Lung (tissue), 12 donors: Measurements from ENCODE around the gene DLAT. TPM values are rescaled to one million over a fixed set of nuclear protein-coding genes. Genes with fewer than 3 reads are reported as not detected.

ENCODE experiments used
- ATAC-seq: fragments of 200-7000 bp; cut with Tn5 transposase; one replicate; pipeline ENCODE4 v1.9.1; 2020; ENCODE audit warnings: moderate number of reproducible peaks; ENCODE audit not compliant: insufficient read depth, low FRiP score
- DNase-seq, 3 donors: peaks; one replicate each; pipeline ENCODE4 v3.0.0-alpha.2; 2013 to 2017
- H3K27ac ChIP-seq, 2 donors: one replicate each; pipeline ENCODE4 v1.5.1; 2013; ENCODE audit warnings: mild to moderate bottlenecking in 2 of 2, moderate library complexity in 2 of 2, control low read depth in 1 of 2, inconsistent platforms in 1 of 2, low read depth in 1 of 2, low read length in 1 of 2
- H3K27me3 ChIP-seq, 3 donors: one replicate each; pipeline ENCODE4 v1.5.1; 2013; ENCODE audit warnings: low read length in 2 of 3; ENCODE audit not compliant: control insufficient read depth in 3 of 3, insufficient read depth in 3 of 3
- H3K36me3 ChIP-seq, 4 donors: one replicate each; pipeline ENCODE4 v1.5.1; 2013; ENCODE audit warnings: low read length in 4 of 4, mild to moderate bottlenecking in 1 of 4, moderate library complexity in 1 of 4; ENCODE audit not compliant: control insufficient read depth in 4 of 4, insufficient read depth in 4 of 4
- H3K4me1 ChIP-seq, 5 donors: one replicate each; pipeline ENCODE4 v1.5.1; 2013; ENCODE audit warnings: low read length in 5 of 5, mild to moderate bottlenecking in 2 of 5, moderate library complexity in 1 of 5; ENCODE audit not compliant: control insufficient read depth in 5 of 5, insufficient read depth in 5 of 5
- H3K4me3 ChIP-seq: one replicate; pipeline ENCODE4 v1.5.1; 2013; ENCODE audit warnings: mild to moderate bottlenecking, control low read depth, moderate library complexity
- H3K9ac ChIP-seq, 2 donors: one replicate each; pipeline ENCODE4 v1.5.1; 2013; ENCODE audit warnings: low read length in 2 of 2, control low read depth in 1 of 2; ENCODE audit not compliant: insufficient read depth in 1 of 2
- H3K9me3 ChIP-seq, 4 donors: one replicate each; pipeline ENCODE4 v1.5.1; 2013; ENCODE audit warnings: low read length in 3 of 4, mild to moderate bottlenecking in 1 of 4, moderate library complexity in 1 of 4; ENCODE audit not compliant: control insufficient read depth in 4 of 4, insufficient read depth in 3 of 4
- WGBS, 2 donors: extraction: QIAGEN DNeasy Blood & Tissue Kit; methylation state at CpG; one replicate each; pipeline ENCODE4 v1.1.7; 2013; 5-methylcytosine and 5-hydroxymethylcytosine counted together
- polyA plus RNA-seq, 2 donors: library from polyadenylated mRNA; stranded (reverse); fragments of 200-250 nt; gene quantifications; one replicate each; pipeline ENCODE4 v1.2.1, GENCODE V29; 2013
- total RNA-seq, 2 donors: library from RNA; depleted of rRNA in 1 of 2; stranded (reverse); fragments of >200 nt in 1 of 2; gene quantifications; one replicate each; pipeline ENCODE4 v1.2.1, GENCODE V29; 2014 to 2021
- TF ChIP-seq, protein P1 (sequence below): IDR thresholded peaks from 2 replicates; pipeline ENCODE4 v1.5.1; 2012; ENCODE audit warnings: mild to moderate bottlenecking; ENCODE audit errors: control extremely low read depth, extremely low read depth
- donor health status: control.
- donor health status: control.
- donor health status: Bipolar disorder and iron deficiency.
- donor health status: healthy.
- donor health status: DM: yes; HTN: yes; CAD: no.

The DLAT gene
- total and polyA plus RNA-seq, 4 donors = 12.0 to 32.9 (median 26.5) TPM

DNA sequence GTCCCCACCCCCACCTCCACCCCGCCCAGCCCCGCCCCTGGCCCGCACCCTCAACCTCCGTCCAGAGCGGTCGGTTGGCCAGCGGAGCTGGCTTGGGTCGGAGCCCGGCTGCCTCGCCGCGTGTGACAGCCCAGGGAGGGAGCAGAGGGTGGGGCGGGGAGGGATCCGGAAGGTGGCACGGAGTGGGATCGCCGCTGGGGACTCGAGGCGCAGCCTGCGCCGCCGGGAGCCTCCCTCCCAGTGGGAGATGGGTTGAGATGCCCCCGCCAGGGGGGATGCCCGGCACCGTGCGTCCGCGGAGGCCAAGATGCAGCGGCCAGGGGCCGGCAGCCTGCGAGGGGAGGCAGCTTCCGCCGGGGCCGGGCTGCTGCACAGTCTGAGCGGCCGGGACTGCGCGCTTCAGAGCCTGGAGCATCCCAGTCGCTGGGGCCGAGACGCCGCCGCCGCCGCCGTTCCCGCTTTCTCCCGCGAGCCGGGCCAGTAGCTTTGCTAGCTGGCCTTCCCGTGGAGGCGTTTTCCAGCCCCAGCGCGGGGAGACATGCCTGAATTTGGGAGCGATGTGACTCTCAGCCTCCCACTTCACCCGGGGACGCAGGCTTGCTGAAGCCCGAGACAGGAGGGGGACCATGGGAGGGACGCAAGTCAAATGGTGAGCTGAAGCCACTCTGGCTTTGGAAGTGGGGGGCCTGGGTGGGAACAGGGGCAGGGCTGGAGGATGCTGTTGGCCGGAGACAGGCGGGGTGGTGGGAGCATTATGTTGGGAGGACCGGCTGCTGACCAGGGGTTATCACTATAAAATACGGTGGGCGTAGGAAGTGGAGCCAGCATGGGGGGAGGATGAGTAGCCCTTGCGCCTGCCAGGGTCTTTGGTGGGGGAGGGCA is 47.8 kb upstream of the DLAT start:
- H3K27ac ChIP-seq = peak overlapping the region; percentile 68 to 75
- H3K4me1 ChIP-seq = peaks cover 0 to 23% (median 11%) of the 10 kb centered on the region in 5 donors
- peak overlapping the region; percentile 65 for H3K4me3 ChIP-seq
- peak; percentile 47 to 70 (median 66) for DNase-seq
- TF ChIP-seq, protein P1, sequence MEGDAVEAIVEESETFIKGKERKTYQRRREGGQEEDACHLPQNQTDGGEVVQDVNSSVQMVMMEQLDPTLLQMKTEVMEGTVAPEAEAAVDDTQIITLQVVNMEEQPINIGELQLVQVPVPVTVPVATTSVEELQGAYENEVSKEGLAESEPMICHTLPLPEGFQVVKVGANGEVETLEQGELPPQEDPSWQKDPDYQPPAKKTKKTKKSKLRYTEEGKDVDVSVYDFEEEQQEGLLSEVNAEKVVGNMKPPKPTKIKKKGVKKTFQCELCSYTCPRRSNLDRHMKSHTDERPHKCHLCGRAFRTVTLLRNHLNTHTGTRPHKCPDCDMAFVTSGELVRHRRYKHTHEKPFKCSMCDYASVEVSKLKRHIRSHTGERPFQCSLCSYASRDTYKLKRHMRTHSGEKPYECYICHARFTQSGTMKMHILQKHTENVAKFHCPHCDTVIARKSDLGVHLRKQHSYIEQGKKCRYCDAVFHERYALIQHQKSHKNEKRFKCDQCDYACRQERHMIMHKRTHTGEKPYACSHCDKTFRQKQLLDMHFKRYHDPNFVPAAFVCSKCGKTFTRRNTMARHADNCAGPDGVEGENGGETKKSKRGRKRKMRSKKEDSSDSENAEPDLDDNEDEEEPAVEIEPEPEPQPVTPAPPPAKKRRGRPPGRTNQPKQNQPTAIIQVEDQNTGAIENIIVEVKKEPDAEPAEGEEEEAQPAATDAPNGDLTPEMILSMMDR = no peak
- H3K9me3 ChIP-seq = no peaks in the 10 kb centered on the region
- peaks cover 0 to under 1% (median 0%) of the 10 kb centered on the region in 4 donors for H3K36me3 ChIP-seq
- H3K9ac ChIP-seq = peak overlapping the region; percentile 43 to 44
- 3 to 7% methylated on average over 23 to 65 of the region's 65 CpGs for WGBS, 2 donors
- peak; percentile 76 for ATAC-seq
- H3K27me3 ChIP-seq = no peaks in the 10 kb centered on the region

DNA sequence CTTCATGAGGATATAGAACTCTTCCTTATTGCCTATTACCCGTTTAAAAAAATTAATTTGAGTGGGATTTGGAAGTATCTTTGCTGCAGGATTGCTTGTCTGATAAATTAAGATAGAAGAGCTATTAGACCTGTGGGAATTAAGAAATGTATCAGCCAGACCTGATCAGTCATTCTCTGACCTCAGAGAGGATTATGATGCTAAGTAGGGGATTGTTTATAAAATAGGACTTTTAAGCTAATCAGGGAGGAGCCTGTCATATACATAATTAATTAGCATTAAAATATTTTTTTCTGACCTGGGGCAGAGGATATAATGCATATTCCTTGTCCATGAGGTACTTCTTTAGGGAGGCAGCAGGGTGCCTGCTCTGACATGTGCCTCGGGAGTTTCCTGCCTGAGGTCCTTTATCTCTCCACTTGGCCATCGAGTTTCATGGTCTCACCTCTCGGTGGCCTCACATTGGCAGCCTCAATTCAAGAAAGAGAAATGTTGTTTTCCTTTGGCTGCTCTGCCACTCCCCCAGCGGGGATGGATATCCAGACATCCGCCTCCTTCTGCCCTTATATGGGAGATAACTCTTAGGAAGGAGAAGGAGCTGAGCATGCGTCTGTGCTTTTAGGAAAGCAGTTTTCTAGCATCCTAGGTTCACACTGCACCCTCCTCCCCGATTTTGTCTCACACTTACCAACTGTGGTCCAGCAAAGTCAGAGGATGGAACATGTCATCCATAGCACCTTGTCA is 47.0 kb upstream of the DLAT start:
- peaks cover 0 to 23% (median 11%) of the 10 kb centered on the region in 5 donors for H3K4me1 ChIP-seq
- no peak for ATAC-seq

DNA sequence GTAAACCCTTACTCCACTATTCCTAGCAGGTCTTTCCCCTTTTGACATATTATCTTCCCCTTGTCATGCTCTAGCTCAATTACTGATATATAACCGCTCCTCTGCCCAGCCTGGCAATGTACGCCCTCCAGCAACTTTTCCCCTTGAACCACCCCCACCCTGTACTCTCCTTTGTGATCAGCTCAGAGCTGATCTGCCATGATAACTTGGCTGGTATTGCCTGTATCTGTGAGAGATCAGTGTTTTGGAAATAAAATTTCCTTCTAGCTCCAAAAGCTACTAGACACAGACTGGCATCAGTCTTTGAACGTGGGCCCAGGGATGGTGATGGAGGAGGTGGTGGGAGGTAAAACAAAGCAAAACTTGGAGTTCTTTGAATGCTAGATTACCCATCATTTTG is 45.1 kb upstream of the DLAT start:
- H3K9ac ChIP-seq = no peak overlapping the region
- WGBS, 2 donors = 89% methylated on average over 3 of the region's 3 CpGs
- H3K27me3 ChIP-seq = no peaks in the 10 kb centered on the region
- ATAC-seq (no peak), DNase-seq (no peak)
- no peak overlapping the region for H3K4me3 ChIP-seq
- peaks cover 0 to 4% (median under 1%) of the 10 kb centered on the region in 4 donors for H3K36me3 ChIP-seq
- peaks cover 0 to 23% (median 10%) of the 10 kb centered on the region in 5 donors for H3K4me1 ChIP-seq
- TF ChIP-seq, protein P1 = no peak
- H3K27ac ChIP-seq = no peak overlapping the region
- H3K9me3 ChIP-seq = no peaks in the 10 kb centered on the region

More for the DNA sequence above, 47.0 kb upstream of the DLAT start:
- Histone ChIP-seq H3K4me3 (peak overlapping the region; percentile 65), H3K27me3 (no peaks in the 10 kb centered on the region), H3K27ac (peak overlapping the region; percentile 68 to 75), H3K9me3 (no peaks in the 10 kb centered on the region), H3K36me3 (peaks cover 0 to 4% (median under 1%) of the 10 kb centered on the region in 4 donors), H3K9ac (peak overlapping the region in 1 of 2 donors; percentile 44)
- DNase-seq = peak; percentile 73 to 91 (median 83)
- 36 to 46% methylated on average over 8 of the region's 8 CpGs for WGBS, 2 donors
- TF ChIP-seq, protein P1 = no peak
